ENCODE data around the gene WBP2.
A peak's percentile ranks its signal among the peaks of the same experiment; 100 is the strongest.

The WBP2 gene

DNA sequence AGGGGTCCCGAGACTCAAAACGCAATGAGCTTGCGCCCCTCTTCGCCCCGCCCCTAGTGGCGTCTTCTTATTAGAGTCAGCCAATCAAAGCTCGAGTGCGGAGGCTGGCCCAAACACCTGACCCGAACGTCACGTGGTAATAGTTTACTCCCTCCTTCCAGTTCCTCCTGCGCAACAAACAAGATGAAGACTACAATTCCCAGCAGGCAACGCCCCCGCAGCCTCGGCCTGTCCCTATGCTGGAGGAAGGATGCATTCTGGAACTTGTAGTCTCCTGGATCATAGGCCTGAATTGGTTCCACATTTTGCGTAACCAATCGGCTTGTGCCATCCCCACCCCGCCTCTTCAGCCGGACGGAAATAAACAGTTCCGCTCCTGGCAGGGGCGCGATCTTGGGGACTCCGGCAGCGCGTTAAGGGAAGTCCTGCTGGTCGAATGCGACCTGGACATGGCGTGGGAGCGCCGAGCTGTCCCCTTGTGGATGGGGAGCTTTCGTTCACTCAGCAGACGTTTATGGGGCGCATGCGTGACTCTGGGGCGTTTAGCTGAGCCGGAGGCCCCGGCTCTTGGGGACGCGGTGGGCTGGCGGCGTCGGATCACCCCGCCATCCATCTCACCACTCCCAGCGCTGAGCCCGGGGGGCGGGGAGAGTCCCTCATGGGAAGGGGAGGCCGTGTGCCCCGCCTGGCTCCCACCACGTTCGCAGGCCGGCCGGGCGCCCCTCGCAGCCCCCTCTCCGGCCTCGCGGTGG lies at the start of gene WBP2:
WBP2 (minus strand) TSS at position 26 of the 752 bp plus-strand sequence. CDS start 38 bp downstream, outside the sequence.
- peak; percentile 100 for DNase-seq

GRCh38 chr17:75902406-75902805 lies 47.3 kb upstream of the WBP2 start:
- DNase-seq: no peak

- no peak for DNase-seq
These were observed 46.6 kb upstream of the WBP2 start for GRCh38 chr17:75901727-75902126.

DNA sequence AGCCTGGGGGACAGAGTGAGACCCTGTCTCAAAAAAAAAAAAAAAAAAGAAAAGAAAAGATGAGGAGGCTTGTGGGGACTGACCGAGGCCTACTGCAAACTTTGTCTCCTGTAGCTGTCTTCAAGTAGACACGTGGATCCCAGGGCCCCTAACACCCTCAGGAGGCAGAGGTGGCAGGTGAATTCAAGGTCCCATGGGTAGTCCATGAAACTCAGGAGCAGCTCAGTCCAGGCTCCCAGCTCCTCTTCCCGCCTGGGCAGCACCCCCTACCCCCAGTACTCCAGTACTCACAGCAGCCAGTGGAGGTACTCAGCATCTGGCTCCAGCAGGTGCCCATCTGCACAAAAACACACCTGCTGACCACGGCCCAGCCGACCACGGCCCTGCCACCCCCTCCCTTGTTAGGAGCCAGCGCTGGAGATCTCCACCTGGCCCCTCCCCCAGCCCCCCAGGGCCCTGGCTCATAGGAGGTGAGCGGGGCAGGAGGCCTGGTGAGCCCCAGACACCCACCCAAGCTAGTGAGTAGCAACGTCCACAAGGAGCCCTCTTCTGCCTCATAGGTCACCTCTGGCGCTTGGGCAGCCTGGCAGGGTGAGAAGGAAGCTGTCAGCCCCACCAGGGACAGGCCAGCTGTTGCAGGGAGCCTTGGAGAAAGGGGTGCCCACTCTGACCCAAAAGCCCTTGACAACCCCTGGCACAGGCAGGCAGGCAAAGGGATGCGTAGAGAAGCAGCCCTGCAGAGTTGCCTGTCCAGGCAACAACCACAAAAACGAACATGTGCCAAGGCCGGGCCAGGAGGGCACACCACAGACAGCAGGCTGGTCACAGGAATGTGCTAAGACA lies 45.8 kb upstream of the WBP2 start:
- DNase-seq: no peak

GRCh38 chr17:75899767-75900468 lies 44.8 kb upstream of the WBP2 start:
- no peak for DNase-seq

DNA sequence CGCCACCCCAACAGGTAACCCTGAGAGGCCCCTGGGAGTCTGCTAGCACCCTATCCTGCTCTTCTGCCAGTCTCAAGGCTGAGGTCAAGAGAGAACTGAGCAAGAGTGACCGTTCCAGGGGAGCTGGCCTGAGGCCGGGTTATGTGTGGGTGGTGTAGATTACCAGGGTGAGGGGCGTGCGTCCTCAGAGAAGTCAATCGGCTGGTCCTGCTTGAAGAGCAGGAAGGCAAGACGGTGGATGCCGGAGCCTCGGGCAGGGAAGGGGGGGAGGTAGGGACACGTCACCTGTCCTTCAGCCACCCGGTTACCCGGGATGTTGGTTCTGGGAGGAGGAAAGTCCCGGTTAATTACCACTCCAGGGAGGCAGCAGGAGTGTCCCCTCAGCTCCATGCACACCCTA lies 44.2 kb upstream of the WBP2 start:
- DNase-seq: no peak

DNA sequence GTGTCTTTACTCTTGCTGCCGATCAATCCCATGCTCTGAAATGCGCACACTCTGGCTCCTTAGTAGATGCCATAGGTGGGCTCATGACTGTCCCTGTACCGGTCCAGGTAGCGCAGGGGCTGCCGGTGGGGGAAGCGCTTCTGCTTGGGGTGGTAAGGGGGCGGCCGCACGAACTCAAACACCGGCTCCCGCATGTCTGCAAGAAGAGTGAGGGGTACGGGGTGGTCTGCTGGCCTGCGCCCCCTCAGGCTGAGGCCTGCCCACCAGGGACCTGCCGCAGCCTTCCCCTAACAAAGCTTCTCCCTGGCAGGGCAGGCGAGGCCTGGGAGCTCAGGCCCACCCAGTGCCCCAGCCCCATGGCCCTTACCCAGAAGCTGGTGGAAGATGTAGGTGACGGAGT lies 43.7 kb upstream of the WBP2 start:
- no peak for DNase-seq

DNA sequence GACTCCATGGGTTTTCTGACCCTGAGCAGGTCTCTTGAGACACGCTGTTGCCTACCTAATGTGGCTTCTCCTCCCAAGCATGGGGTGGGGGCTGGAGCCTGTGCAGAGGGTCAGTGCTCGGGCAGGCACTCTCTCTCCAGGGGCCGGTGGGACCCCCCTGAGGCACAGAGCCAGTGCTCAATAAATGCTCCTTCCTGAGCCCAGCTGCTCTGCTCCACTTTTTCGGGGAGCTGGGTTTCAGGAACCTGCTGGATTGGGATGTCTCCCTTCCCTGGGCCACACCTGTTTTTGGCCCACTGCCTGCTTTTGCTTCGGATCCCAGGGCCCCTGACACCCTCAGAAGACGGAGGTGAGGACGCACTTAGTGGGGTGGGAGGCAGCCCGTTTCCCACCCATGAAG lies 42.9 kb upstream of the WBP2 start:
- DNase-seq: no peak

DNA sequence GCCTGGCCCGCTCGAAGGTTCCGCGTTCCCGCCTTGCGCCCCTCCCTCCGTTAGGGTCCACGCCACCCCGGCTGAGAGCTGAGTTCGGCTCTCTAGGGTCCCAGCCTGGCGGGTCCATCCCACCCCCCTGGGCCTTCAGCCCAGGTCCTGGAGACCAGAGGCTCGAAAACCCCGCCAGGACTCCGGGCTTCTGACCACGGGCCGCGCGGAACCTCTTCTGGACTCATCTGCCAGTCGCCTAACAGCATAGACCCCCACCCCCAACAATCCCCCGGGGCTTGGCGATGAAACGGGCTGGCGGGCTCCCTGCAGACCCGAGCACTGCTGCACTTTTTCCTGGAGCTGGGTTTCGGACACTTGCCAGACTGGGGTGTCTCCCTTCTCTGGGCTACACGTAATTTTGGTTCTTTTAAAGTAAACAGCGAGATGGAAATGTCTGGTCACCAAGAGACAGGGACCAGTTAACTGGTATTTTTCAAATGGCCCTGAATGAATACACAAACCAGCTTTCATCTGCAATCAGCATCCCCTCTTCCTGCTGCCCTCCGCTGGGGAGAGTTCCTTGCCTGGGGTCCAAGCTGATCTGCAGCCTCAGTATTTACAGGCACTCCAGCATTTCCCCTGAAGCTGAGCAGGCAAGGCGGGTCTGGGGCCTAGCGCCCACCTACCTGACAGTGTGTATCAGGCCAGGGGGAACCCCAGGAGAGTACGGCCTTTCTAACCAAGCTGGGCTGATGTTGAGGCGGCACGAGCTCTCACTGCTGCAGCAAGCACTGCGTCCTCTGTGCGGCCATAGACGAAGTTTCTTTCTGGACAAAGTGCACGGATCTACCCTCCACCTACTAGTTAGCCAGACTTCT lies 42.3 kb upstream of the WBP2 start:
- no peak for DNase-seq

DNA sequence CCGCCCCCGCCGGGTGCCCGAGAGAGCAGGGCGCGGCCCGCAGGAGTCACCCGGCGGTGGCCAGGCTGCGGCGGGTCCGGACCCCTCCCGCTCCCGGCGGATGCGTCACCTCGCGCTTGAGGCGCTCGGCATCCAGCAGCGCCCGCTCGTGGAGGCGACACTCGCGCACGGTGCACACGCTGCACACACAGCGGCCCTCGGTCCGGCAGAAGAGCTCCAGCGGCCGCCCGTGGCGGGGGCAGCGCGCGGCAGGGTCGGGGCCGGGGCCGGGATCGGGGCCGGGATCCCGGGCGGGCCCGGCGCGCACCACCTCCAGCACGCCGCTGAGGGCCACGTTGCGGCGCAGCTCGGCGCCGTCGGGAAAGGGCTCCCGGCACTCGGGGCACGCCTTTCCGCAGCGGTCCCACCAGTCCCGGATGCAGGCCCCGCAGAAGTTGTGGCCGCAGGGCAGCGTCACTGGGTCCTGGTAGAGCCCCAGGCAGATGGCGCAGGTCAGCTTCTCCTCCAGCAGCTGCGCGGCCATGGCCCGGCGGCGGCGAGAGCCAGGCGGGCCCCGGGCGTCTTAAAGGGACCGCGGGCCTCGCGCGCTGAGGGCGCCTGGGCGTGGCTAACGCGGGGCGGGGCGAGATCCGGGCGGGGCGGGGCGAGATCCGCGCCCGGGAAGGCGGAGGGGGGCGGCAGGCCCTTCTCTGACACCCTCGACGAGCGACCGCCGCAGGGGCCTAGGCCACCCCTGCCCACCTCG lies 41.5 kb upstream of the WBP2 start, which contains the start of gene TRIM65:
TRIM65 (minus strand) TSS at position 537 of the 745 bp plus-strand sequence; CDS start at position 523, 14 bp downstream.
- peak; percentile 39 for DNase-seq

GRCh38 chr17:75895370-75896155 lies 40.4 kb upstream of the WBP2 start:
- no peak for DNase-seq

DNA sequence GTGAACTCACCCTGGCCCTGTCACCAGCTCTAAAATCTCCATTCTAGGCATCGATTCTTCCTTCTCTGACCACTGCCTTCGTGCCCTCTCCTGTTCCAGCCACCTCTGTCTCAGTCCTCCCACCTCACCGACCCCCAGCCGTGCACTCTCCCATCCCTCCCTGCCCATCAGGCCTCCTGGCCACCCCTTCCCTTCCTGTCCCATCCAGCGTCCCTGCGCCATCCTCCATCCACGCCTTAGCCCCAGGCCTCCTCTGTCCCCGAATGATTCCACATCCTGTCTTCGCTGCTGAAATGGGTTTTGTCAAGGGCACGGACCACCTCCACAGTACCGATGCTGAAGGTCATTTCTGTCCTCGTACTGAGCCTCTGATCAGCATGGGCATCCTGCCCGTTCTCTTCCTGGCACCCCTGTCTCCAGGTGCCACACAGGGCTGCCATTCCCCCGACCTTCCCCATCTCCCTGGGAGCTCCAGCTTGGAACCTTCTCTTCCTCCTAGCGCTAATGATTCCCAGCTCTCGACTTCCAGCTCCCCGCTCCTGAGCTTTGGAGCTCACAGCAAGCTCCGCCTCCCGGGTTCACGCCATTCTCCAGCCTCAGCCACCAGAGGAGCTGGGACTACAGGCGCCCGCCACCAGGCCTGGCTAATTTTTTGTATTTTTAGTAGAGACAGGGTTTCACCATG lies 39.1 kb upstream of the WBP2 start:
- DNase-seq: no peak

- no peak for DNase-seq
These were observed 38.3 kb upstream of the WBP2 start for GRCh38 chr17:75893305-75894048.

- DNase-seq: no peak
These were observed 37.6 kb upstream of the WBP2 start for GRCh38 chr17:75892556-75893224.

- no peak for DNase-seq
These were observed 36.7 kb upstream of the WBP2 start for GRCh38 chr17:75891605-75892555.

DNA sequence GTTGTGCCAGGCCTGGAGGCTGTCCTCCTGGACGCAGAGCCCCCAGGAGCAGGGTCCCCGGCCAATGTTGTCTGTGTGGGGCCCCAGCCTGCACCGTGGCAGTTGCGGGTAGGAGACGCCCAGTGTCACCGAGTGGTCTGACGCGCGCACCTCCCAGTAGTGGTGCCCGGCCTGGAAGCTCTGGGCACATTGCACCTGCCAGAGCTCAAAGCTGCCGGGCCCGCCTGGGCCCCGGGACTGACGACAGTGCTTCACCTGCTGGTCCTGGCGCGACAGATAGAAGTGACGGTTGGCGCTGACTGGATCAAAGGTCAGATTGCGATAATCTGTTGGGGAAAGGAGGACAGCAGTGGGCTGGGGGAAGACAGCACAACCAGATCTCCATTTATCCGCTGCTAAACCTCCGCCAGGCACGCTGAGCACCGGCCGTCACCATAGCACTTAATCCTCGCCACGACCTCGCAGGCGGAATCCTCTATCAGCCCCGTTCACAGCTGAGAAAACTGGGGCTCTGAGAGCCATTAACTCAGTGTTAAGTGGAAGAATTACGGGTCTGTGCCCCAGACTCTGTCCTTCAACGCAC lies 36.0 kb upstream of the WBP2 start:
- DNase-seq: no peak

GRCh38 chr17:75889454-75889853 lies 34.3 kb upstream of the WBP2 start:
- no peak for DNase-seq
